ENCODE measurements around the gene PLK3.

- TF ChIP-seq, protein P1, sequence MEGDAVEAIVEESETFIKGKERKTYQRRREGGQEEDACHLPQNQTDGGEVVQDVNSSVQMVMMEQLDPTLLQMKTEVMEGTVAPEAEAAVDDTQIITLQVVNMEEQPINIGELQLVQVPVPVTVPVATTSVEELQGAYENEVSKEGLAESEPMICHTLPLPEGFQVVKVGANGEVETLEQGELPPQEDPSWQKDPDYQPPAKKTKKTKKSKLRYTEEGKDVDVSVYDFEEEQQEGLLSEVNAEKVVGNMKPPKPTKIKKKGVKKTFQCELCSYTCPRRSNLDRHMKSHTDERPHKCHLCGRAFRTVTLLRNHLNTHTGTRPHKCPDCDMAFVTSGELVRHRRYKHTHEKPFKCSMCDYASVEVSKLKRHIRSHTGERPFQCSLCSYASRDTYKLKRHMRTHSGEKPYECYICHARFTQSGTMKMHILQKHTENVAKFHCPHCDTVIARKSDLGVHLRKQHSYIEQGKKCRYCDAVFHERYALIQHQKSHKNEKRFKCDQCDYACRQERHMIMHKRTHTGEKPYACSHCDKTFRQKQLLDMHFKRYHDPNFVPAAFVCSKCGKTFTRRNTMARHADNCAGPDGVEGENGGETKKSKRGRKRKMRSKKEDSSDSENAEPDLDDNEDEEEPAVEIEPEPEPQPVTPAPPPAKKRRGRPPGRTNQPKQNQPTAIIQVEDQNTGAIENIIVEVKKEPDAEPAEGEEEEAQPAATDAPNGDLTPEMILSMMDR (IDR thresholded peaks at IDR 0.05) = no peak
- TF ChIP-seq POLR2A (IDR thresholded peaks at IDR 0.05) = no peak
These were observed 11.1 kb downstream of the PLK3 start for GRCh38 chr1:44811234-44811633.

All from right lobe of liver (tissue), 4 donors.